ENCODE measurements around the gene RXRG.

DNA sequence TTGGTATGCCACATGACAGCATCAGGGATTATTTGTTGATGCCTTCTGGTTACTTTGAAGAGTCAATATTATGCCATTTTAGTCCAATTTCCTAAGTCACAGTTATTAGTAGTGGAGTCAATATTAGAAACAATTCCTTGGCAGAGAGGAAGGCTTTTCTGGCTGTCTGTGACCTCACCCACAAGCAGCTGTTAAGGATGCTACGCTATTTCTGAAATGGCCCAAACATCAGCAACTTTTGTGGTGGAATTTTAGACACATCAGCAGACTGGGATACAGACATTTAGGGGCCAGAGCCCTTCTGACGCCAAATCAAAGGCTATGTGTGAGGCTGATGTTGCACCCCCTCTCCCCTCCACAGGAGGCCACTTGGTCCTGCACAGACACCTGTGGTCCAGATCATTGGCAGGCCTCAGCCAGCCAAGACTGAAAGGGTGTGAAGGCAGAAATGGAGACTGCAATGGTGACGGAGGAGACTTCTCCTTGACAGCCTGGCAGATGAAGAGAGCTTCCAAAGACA lies 9.2 kb upstream of the RXRG start:
- TF ChIP-seq, protein P1, sequence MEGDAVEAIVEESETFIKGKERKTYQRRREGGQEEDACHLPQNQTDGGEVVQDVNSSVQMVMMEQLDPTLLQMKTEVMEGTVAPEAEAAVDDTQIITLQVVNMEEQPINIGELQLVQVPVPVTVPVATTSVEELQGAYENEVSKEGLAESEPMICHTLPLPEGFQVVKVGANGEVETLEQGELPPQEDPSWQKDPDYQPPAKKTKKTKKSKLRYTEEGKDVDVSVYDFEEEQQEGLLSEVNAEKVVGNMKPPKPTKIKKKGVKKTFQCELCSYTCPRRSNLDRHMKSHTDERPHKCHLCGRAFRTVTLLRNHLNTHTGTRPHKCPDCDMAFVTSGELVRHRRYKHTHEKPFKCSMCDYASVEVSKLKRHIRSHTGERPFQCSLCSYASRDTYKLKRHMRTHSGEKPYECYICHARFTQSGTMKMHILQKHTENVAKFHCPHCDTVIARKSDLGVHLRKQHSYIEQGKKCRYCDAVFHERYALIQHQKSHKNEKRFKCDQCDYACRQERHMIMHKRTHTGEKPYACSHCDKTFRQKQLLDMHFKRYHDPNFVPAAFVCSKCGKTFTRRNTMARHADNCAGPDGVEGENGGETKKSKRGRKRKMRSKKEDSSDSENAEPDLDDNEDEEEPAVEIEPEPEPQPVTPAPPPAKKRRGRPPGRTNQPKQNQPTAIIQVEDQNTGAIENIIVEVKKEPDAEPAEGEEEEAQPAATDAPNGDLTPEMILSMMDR (IDR thresholded peaks at IDR 0.05; ENCODE audit: extremely low read depth in 1 of 2, insufficient read depth in 1 of 2, low read depth in 1 of 2, low read length in 2 of 2), result no peak
- no peak for TF ChIP-seq EZH2 (IDR thresholded peaks at IDR 0.05; ENCODE audit: borderline replicate concordance, low read depth, low read length, severe bottlenecking)
- no peak for TF ChIP-seq POLR2A (IDR thresholded peaks at IDR 0.05; ENCODE audit: low read depth, low read length)
- TF ChIP-seq, protein P2, sequence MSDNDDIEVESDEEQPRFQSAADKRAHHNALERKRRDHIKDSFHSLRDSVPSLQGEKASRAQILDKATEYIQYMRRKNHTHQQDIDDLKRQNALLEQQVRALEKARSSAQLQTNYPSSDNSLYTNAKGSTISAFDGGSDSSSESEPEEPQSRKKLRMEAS (IDR thresholded peaks at IDR 0.05; ENCODE audit: insufficient read depth, insufficient read length), result no peak
- TF ChIP-seq POLR2AphosphoS5 (IDR thresholded peaks at IDR 0.05; ENCODE audit: insufficient read depth, low read depth, low read length), result no peak

Data from endothelial cell of umbilical vein (primary cell).